Measurements from ENCODE around the gene FUT7. TPM values are rescaled to one million over a fixed set of nuclear protein-coding genes. Genes with fewer than 3 reads are reported as not detected.

Gene FUT7
- total and polyA plus RNA-seq, 8 donors: 0.23 to 3.9 (median 0.43) TPM; not detected in 4

DNA sequence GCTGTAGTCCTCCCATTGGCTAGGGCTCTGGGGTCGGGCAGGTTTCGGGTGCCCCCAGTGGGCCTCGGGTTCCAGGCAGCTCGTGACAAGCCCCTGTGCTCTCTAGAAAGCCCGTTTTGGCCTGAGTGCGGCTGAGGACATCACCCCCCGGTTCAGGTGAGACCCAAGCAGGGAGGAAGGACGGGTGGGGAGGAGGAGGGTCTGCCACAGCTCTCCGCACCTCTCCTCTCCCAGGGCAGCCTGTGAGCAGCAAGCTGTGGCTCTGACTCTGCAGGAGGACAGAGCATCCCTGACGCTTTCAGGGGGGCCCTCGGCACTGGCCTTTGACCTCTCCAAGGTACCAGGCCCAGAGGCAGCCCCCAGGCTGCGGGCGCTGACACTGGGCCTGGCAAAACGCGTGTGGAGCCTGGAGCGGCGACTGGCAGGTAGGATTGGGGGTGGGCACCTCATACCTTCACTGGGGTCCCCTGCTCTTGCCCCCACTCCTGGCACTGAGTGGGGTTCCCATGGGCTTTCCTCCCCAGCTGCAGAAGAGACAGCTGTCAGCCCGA is 39.0 kb downstream of the FUT7 start:
- intact Hi-C loops (cut with DNase I; ENCODE audit: low total_unique reads): no loop called here
- peak overlapping the region; percentile 79 to 94 (median 92) for H3K27ac ChIP-seq
- peaks cover 0 to 40% (median 0%) of the 10 kb centered on the region in 3 donors for H3K27me3 ChIP-seq
- peaks cover 0 to 15% (median 11%) of the 10 kb centered on the region in 4 donors for H3K36me3 ChIP-seq
- H3K9me3 ChIP-seq: no peaks in the 10 kb centered on the region
- peak overlapping the region; percentile 67 to 84 (median 73) for H3K4me3 ChIP-seq
- WGBS, 5 donors: 14 to 55% (median 37%) methylated on average over 4 to 18 of the region's 18 CpGs
- no peak for DNase-seq
- H3K4me1 ChIP-seq: peaks cover 44 to 60% (median 55%) of the 10 kb centered on the region in 4 donors
- TF ChIP-seq POLR2A (IDR thresholded peaks at IDR 0.05) (no peak), EP300 (IDR thresholded peaks at IDR 0.05) (no peak), POLR2AphosphoS5 (IDR thresholded peaks at IDR 0.05) (no peak)
- TF ChIP-seq, protein P1, sequence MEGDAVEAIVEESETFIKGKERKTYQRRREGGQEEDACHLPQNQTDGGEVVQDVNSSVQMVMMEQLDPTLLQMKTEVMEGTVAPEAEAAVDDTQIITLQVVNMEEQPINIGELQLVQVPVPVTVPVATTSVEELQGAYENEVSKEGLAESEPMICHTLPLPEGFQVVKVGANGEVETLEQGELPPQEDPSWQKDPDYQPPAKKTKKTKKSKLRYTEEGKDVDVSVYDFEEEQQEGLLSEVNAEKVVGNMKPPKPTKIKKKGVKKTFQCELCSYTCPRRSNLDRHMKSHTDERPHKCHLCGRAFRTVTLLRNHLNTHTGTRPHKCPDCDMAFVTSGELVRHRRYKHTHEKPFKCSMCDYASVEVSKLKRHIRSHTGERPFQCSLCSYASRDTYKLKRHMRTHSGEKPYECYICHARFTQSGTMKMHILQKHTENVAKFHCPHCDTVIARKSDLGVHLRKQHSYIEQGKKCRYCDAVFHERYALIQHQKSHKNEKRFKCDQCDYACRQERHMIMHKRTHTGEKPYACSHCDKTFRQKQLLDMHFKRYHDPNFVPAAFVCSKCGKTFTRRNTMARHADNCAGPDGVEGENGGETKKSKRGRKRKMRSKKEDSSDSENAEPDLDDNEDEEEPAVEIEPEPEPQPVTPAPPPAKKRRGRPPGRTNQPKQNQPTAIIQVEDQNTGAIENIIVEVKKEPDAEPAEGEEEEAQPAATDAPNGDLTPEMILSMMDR (IDR thresholded peaks at IDR 0.05): no peak

DNA sequence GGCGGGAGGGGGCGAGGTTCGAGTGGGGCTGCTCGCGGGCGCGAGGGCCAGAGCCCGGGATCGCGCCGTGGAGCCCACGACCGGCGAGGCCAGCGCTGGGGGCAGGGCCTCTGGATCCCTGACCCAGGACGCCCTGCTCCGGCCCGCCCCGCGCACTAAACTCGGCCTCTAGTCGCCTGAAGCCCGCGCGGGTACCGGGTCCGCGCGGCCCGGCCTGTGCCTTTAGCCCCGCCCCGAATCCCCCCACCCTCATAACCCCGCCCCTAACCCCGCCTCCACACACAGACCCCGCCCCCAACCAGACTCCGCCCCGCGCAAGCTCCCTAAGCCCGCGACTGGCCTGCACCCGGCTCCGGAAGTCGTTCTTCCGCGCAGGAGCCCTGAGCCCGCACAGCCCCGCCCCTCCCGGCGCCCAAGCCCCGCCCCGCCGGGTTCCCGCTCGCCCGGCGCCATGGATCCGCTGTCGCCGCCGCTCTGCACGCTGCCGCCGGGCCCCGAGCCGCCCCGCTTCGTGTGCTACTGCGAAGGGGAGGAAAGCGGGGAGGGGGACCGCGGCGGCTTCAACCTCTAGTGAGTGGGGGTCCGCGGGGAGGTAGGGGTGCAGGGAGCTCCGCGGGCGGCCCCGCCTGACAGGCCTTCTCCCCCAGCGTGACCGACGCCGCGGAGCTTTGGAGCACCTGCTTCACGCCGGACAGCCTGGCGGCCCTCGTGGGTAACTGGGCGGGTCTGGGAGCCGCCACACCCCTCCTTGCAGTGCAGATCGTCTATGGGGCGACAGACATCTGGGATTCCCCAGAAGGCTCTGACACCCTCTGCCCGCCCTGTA is 39.7 kb downstream of the FUT7 start, which contains the start of gene PAXX:
Gene PAXX (plus strand): TSS at position 430 of the 826 bp plus-strand sequence. CDS start 22 bp downstream, at position 452.
- TF ChIP-seq POLR2AphosphoS5 (IDR thresholded peaks at IDR 0.05): peak in 1 of 3 donors; percentile 57
- TF ChIP-seq, protein P1 (IDR thresholded peaks at IDR 0.05): no peak
- DNase-seq: peak; percentile 94 to 97
- 0 to 2% (median 0%) methylated on average over 29 to 92 of the region's 92 CpGs for whole genome bisulfite sequencing, 5 donors
- Histone ChIP-seq H3K9me3 (no peaks in the 10 kb centered on the region), H3K4me3 (peak within 1 kb of the TSS; percentile 67 to 84 (median 73)), H3K4me1 (peaks cover 43 to 53% (median 50%) of the 10 kb centered on the region in 4 donors), H3K27me3 (peaks cover 0 to 42% (median 0%) of the 10 kb centered on the region in 3 donors), H3K27ac (peak within 1 kb of the TSS; percentile 92 to 94 (median 94)), H3K36me3 (peaks cover 0 to 15% (median 11%) of the 10 kb centered on the region in 4 donors)
- intact Hi-C loops (cut with DNase I; ENCODE audit: low total_unique reads): no loop called here

DNA sequence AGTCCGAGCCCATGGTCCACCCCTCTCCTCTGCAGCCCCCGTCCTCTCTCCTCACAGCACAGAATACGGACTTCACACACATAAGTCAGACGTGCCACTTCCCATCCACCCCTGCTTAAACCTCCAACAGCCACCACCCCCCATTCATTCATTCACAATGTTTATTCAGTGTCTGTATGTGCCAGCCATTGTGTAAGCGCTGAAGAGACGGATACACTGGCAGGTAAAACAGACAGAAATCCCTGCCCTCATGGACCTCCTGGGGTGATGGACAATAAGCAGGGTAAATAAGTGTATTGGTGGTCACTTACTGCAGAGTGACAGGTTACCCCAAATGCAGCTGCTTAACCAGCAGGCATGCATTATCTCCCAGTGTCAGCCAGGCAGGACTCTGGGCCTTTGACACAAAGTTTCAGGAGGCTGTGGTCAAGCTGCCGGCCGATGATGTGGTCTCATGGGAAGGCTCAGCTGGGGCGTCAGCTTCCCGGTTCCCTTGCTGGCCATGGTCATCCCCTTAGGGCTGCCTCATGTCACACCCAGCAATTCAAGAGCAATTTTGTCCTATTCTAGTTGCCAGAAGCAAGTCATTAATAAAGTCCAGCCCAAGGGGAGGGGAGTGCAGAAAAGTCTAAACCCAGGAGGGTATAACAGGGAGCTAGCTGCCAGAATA is 41.5 kb downstream of the FUT7 start:
- H3K4me1 ChIP-seq: peaks cover 29 to 39% (median 36%) of the 10 kb centered on the region in 4 donors
- intact Hi-C loops (cut with DNase I; ENCODE audit: low total_unique reads): no loop called here
- DNase-seq: no peak
- TF ChIP-seq, protein P1 (IDR thresholded peaks at IDR 0.05): no peak
- TF ChIP-seq POLR2AphosphoS5 (IDR thresholded peaks at IDR 0.05) (no peak), EP300 (IDR thresholded peaks at IDR 0.05) (no peak), POLR2A (IDR thresholded peaks at IDR 0.05) (no peak)
- H3K4me3 ChIP-seq: no peak overlapping the region
- WGBS, 5 donors: 68 to 79% (median 76%) methylated on average over 8 to 10 of the region's 10 CpGs
- peaks cover 0 to 15% (median 11%) of the 10 kb centered on the region in 4 donors for H3K36me3 ChIP-seq
- peak overlapping the region in 1 of 5 donors; percentile 92 for H3K27ac ChIP-seq
- H3K9me3 ChIP-seq: no peaks in the 10 kb centered on the region
- H3K27me3 ChIP-seq: peaks cover 3 to 42% (median 10%) of the 10 kb centered on the region in 3 donors

DNA sequence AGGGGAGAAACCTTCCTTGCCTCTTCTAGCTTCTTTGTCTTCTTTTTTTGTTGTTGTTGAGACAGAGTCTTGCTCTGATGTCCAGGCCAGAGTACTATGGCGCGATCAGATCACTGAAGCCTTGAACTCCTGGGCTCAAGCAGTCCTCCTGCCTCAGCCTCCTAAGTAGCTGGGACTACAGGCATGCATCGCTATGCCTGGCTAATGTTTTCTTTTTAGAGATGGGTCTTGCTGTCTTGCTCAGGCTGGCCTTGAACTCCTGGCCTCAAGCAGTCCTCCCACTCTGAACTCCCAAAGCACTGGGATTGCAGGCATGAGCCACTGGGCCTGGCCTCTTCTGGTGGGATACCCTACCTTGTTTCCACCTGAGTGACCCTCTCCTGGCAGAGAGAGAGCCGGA is 43.0 kb downstream of the FUT7 start:
- DNase-seq: no peak
- Histone ChIP-seq H3K9me3 (no peaks in the 10 kb centered on the region), H3K4me1 (peaks cover 16 to 32% (median 28%) of the 10 kb centered on the region in 4 donors), H3K27ac (no peak overlapping the region), H3K36me3 (peaks cover 0 to 6% (median 4%) of the 10 kb centered on the region in 4 donors), H3K4me3 (no peak overlapping the region), H3K27me3 (peaks cover 12 to 42% (median 25%) of the 10 kb centered on the region in 3 donors)
- WGBS, 5 donors: 90 to 96% (median 94%) methylated on average over 4 of the region's 4 CpGs
- intact Hi-C loops (cut with DNase I; ENCODE audit: low total_unique reads): no loop called here
- TF ChIP-seq POLR2AphosphoS5 (IDR thresholded peaks at IDR 0.05) (no peak), POLR2A (IDR thresholded peaks at IDR 0.05) (no peak), EP300 (IDR thresholded peaks at IDR 0.05) (no peak)
- TF ChIP-seq, protein P1 (IDR thresholded peaks at IDR 0.05): no peak

All from stomach (tissue), 9 donors.